Fibroblast of pulmonary artery (primary cell): ENCODE measurements around the gene RCBTB1.

Experiments
- DNase-seq: peaks from one replicate; pipeline ENCODE4 v3.0.0-alpha.2; 2010; ENCODE audit warnings: low read depth
- H3K4me3 ChIP-seq: replicated peaks from 2 replicates; pipeline ENCODE4 v1.5.1; 2011; ENCODE audit warnings: low read depth, mild to moderate bottlenecking, control low read depth, low read length, moderate library complexity
- TF ChIP-seq, protein P1 (sequence below): IDR thresholded peaks from 2 replicates; pipeline ENCODE4 v1.5.1; 2011; ENCODE audit warnings: mild to moderate bottlenecking, control low read depth, low read length, inconsistent platforms; ENCODE audit errors: missing control alignments

Gene RCBTB1

DNA sequence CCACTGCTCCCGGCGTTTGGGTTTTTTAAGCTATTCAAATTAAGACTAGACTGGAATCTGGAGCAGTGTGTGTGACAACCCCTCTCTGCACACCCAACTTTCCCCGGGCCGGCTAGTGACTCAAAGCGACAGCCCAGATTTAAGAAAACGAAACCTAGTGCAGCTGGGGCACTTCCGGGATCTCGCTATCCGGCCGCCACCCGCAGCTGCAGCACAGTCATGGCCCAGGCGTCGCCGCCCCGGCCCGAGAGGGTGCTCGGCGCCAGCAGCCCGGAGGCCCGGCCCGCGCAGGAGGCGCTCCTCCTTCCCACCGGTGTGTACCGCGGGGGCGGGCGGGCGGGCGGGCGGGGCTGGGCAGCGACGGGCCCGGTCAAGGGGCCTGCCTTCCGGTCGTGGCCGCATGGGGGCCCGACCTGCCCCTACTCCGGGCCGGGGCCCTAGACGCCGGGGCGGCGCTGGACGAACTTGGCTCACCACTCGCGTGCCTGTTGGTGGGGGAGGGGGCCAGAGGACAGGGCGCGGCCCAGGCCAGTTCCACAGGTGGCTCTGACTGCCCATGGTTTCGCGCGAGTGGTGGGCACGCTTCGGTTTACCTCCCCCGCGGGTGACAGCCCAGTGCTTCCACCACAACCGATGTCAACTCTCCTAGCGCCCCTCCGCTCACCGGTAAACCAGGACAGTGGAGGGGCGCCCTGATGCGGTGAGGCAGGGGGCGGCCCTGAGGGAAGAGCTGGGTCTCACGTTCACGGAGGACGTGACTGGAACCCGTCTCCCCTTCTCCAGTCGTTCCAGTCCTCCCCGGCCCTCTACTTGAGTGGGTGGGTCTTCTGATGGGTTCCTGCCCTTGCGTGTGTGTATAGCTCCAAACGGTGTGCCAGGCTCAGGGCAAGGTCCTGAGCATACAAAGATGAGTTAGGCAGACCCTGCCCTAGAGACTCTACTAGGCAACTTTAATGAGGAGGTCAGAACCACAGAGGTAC lies 89.3 kb downstream of the RCBTB1 start, which contains the start of gene PHF11:
Gene PHF11 (plus strand): TSS at position 171 of the 980 bp plus-strand sequence. CDS start 49 bp downstream, at position 220.
- TF ChIP-seq, protein P1, sequence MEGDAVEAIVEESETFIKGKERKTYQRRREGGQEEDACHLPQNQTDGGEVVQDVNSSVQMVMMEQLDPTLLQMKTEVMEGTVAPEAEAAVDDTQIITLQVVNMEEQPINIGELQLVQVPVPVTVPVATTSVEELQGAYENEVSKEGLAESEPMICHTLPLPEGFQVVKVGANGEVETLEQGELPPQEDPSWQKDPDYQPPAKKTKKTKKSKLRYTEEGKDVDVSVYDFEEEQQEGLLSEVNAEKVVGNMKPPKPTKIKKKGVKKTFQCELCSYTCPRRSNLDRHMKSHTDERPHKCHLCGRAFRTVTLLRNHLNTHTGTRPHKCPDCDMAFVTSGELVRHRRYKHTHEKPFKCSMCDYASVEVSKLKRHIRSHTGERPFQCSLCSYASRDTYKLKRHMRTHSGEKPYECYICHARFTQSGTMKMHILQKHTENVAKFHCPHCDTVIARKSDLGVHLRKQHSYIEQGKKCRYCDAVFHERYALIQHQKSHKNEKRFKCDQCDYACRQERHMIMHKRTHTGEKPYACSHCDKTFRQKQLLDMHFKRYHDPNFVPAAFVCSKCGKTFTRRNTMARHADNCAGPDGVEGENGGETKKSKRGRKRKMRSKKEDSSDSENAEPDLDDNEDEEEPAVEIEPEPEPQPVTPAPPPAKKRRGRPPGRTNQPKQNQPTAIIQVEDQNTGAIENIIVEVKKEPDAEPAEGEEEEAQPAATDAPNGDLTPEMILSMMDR: no peak
- peak; percentile 66 for DNase-seq
- H3K4me3 ChIP-seq: peak within 1 kb of the TSS; percentile 61

DNA sequence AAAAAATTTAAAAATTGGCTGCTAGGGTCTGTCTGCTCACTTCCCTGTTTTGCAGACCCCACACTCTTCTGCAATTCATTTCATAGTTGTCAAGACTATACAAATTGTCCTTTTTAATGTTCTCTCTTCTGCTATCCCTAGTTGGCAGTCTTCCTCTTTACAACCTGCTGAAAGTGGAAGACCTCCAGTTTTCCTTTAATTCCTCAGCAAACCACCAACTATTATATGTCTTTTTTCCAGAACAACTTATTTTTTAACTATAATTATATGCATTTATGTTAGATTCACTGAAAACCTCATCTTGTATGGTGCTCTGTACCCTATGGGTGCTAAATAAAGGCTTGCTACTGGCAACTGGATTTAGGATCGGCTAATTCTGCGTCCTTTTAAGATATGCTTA lies 90.7 kb downstream of the RCBTB1 start:
- H3K4me3 ChIP-seq: peak overlapping the region; percentile 61
- no peak for DNase-seq
- TF ChIP-seq, protein P1: no peak

DNA sequence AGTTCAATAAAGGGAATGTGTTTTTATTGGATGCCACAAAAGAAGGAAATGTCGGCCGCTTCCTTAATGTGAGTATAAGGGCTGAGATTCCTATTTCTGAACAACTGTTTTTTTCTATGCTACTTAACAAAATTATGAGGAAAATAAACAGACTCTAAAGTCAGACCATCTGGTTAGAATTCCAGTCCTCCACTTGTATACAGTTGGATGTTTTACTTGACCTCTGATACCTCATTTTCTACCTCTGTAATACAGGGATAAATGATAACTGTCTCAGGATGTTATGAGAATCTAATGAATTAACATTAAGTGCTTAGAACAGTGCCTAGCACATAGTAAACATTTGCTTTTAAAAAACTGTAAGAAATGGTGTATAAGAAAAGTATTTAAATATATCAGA lies 96.8 kb downstream of the RCBTB1 start:
- DNase-seq: no peak
- TF ChIP-seq, protein P1: no peak
- H3K4me3 ChIP-seq: no peak overlapping the region
